Amygdala (tissue), 56 donors: ENCODE results near the gene COLGALT1.

Source experiments
- DNase-seq, 56 donors: peaks; one replicate each; lab custom pipeline; 2025; lab: John Stamatoyannopoulos, UW

The COLGALT1 gene

DNA sequence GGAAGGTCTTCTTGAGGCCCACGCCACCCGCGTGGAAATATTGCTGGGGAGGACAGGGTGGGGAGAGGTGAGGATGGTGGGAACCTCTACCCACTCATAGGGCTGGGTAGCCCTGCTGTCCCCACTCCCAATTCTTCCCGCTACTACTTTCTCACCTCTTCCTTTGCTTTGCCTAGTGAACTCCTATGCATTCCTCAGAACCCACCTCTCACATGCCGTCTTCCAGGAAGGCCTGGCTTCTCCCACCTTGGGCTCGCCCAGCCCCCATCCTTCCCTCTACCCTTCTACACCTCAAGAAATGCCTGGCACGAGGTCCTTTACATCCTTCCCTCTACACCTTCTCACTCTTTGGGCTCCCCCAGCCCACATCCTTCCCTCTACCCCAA, 62.4 kb downstream of the COLGALT1 start:
- DNase-seq, result no peak

DNA sequence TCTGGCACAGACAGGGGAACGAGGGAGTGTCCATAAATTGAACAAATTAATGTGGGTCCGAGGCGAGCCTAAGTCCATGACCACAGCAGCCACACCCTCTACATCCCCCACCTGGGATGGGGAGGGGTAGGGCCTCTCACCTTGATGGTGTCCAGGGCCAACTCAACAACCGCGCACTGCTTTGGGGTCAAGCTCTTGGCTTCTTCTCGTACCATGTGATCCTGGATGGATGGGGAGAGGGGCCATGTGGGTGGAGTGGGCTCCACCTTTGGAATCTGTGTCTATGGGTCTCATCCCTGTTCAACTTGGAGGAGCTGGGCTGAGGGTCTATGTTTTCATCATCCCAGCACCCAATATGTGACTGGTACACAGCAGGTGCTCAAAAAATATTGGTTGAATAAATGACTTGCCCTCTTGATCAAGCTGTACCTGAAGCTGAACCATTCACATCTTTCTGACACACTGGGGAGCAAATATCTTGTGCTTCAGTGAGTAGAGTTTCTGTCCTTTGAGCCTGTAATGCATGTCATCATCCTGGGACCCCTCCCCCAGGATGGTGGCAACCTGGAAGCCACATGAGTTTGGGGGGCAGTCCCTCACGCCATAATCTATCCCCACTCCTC, 62.9 kb downstream of the COLGALT1 start:
- no peak for DNase-seq

DNA sequence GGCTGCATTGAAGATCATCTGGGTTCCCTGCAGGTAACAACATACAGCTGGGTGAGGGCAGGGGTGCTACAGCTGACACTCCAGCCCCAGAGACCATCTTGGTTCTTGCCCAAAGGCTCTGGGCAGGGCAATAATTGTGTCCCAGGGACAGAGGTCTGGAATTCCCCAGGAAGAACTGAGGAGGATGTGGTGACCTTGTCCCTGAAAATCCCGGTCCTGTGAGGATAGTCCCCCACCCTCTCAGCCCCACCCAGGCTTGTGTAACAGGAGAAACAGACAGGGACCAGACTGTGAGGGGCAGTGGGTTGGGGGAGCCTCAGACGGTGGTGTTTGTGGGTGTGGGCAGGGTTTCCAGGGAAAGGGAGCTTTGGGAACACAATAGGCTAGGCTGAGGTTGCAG, 63.5 kb downstream of the COLGALT1 start:
- DNase-seq, result no peak

DNA sequence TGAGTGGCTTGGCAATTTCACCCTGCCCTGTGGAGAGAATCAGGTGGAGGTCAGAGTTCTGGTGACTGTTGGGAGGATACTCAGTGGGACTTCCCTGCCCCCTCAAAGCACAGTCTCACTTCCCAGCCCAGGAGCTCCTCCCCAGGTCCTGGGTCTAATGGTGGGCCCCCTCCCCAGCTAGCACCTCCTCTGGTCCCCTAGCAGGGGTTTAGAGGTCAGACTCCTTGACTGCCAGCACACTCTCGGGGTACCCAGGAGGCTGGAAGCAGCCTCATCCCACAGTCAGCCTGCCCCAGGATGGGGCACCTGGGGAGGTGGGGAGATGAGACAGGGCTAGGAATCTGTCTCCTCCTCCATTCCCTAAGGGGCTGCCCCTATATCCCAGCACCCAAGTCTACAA, 65.2 kb downstream of the COLGALT1 start:
- DNase-seq, result no peak

DNA sequence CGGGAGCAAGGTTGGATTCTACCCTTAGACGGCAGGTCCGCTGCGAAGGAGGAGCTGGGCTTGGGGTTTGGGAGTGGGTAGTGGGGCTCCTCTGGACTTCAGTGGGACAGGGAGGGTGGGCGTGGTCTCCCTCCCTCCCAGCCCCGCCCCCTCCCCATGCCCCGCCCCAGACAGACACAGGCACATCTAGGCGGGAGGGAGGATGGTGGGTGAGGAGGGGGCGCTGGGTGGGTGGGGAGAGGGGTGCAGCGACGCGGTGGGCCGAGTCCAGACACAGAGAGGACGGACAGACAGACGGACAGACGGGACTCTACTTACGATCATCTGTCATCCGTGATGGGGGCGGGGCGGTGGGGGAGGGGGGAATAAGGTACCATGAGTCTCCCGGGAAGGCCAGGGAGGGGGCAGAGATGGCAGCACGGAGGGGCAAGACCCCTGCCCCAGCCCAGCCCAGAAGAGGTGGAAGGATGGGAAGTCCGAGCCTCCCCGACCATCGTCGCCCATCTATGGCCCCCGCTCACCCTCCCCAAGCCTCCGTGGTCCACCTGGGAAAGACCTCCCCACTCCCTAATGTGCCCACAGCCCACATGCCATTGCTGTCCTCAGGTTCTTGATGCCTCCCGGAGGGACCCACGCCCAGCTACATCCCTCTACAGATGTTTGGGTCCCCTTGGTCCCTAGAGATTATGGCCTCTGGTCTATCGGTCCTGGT, 67.9 kb downstream of the COLGALT1 start:
- DNase-seq, result no peak

DNA sequence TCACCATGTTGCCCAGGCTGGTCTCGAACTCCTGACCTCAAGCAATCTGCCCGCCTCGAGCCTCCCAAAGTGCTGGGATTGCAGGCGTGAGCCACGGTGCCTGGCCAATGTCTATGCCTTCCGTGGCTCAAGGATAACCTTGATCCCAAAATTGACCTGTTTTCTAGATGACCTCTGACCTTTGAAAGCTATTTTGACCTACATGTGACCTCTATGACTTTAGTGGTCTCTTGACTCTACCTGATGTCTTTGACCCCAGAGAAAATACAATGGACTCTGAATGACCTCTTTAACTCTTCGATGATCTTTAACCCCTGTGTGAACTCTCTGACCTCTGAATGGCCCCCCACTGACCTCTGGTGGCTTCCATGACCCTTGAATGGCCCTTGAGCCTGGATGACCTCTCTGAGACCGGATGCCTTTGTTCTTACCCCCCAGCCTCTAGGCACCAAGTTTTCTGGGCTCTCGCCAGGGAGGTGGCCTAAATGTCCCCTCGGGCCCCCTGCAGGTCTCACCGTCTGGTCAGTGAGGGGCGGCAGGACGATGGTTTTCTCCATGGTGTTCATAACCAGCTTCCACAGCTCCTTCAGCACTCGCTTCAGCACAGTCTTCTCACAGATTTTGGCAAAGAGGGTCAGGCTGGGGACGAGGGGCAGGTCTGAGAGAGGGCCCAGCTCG, 69.0 kb downstream of the COLGALT1 start:
- no peak for DNase-seq

DNA sequence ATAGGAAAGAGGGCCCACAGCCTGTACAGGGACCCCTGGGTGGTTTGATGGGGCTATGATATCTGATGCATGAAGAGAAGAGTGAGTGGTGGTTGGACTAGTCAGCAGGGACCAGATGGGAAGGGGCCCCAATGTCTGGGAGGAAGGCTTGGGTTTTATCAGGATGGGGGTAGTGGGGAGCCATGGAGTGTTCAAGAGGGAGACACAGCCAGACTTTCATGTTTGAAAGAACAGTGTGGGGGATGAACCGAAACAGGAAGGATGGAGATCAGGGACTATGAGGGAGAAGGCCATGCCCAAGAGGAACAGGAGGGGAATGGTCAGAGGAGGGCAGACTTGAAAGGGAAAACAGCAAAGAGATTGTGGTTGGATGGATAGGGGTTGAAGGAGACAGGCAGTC, 69.6 kb downstream of the COLGALT1 start:
- DNase-seq, result no peak

DNA sequence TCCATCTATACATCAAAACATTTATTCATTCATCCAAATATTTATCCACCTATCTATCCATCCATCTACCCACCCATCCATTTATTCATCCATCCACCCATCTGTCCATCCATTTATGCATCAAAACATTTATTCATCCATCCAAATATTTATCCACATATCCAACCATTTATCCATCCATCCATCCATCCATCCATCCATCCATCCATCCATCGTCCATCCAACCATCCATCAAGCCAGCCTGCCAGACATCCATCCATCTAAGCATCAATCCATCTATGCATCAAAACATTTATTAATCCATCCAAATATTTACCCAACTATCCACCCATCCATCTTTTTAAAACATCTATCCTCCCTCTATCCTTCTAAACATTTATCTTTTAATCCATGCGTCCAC, 70.5 kb downstream of the COLGALT1 start:
- no peak for DNase-seq

DNA sequence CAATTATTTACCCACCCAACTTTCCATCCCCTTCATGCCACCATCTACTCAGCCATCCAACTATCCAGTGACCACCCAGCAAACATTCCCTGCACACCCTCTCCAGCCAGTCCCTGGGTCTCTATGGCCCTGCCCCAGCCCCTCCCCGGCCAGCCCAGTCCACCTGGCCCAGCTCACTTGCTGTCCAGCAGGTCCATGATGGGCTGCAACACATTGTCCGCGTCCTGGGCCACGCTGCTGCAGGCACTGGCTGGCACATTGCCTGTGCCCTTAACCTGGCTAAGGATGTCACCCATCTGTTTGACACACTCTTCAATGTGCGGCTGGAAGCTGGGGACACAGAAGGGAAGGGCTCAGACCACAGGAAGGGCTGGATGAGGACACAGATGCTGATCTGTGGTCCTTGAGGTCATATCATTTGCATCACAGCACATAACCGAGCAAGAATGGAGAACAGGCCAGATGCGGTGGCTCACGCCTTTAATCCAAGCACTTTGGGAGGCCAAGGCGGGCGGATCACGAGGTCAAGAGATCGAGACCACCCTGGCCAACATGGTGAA, 71.1 kb downstream of the COLGALT1 start:
- DNase-seq, result no peak

DNA sequence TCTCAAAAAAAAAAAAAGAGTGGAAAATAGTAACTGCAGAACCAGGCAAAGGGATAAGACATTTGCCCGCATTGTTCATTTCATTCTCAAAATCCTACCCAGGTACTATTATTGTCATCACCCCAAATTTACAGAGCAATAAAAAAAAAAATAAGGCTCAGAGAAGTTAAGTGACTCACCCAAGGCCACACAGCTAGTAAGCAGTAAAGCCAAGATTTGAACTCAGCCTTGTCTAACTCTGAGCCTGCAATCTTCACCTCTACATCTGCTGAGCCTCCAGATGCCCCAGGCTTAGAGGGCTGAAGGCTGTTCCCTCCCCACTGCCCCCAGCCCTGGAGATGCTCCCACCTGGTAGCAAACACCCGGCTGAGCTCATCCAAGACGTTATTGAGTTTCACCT, 71.7 kb downstream of the COLGALT1 start:
- no peak for DNase-seq

DNA sequence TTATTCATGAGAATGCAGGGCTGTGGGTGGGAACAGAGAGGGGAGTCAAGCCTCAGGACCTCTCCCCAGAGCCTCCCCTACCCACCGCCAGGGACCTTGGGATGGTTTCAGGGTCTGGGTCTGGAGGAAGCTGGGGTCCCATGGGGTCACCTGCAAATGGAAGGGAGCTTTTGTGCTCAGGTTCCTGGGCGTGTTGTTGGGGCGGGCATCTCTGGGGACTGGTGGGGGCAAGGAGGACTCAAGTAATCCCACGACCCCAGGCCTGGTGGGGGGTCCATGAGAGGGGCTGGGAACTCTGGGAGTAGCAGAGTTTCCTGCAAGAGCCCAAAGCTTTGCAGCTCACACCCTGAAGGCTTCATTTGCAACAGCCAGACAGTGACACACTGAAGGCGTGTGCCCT, 72.5 kb downstream of the COLGALT1 start:
- no peak for DNase-seq

DNA sequence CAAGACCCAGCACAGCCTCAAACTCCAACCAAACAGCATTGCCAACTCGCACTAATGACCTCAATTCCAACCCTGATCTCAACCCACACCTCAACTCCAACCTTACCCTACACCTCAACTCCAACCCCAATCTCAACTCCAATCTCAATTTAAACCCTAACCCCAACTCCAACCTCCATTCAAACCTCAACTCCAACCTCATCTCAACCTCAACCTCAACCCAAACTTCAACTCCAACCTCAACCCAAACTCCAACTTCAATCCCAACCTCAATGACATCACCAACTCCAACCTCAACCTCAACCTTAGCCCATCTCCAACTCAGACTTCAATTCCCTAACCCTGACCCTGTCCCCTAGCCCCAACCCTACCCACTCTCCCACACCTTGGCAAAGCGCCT, 74.3 kb downstream of the COLGALT1 start:
- no peak for DNase-seq

DNA sequence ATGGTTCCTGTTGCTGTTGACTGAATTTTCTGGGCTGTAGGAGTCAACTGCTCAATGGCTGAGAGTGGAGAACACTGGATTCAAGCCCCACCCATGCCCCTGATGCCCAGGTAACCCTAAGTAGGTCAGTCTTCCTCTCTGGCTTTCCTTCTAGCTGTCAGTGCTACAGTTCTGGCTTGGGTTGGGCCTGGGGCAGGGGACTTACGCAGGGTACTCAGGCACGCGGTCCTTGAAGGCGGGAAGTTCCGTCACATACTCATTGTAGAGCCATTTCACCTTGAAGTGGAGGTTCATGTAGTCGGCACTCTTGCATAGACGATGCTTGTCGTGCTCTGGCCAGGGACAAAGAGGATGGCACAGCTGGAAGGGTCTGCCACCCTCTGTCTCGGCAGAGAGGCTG, 77.1 kb downstream of the COLGALT1 start:
- DNase-seq, result no peak
